ENCODE results near the gene SLC17A2. TPM values are rescaled to one million over a fixed set of nuclear protein-coding genes. Genes with fewer than 3 reads are reported as not detected.

SLC17A2 gene
- total and polyA plus RNA-seq, 2 experiments from 2014 or later: not detected

DNA sequence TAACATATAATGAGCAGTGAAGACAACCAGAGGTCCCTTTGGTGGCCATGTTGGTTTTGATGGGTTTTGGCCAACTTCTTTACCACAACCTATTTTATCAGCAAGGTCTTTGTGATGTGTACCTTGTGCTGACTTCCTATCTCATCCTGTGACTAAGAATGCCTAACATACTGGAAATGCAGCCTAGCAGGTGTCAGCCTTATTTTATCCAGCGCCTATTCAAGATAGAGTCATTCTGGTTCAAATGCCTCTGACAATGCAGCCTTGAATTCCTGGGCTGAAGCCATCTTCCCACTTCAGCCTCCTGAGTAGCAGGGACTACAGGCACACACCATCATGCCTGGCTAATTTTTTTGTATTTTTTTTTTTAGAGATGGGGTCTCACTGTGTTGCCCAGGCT, 24.3 kb upstream of the SLC17A2 start:
- H3K4me3 Mint-ChIP-seq: no peak overlapping the region
- H3K4me1 Mint-ChIP-seq: no peaks in the 10 kb centered on the region; the same call in 2 of the 3 replicates
- Histone ChIP-seq H3K4me3 (no peak overlapping the region), H3K4me1 (ENCODE audit: insufficient read depth) (peaks cover 7% of the 10 kb centered on the region; the same call in 1 of the 2 replicates), H4K20me1 (replicated peaks; ENCODE audit: insufficient read depth) (no peaks in the 10 kb centered on the region), H3K9me2 (ENCODE audit: insufficient read depth) (peaks cover 8% of the 10 kb centered on the region; the same call in 1 of the 2 replicates), H3K4me2 (no peak overlapping the region), H3K27me3 (ENCODE audit: insufficient read depth) (no peaks in the 10 kb centered on the region), H3K27ac (ENCODE audit: low read depth) (no peak overlapping the region), H3K79me2 (replicated peaks; ENCODE audit: insufficient read depth) (no peaks in the 10 kb centered on the region), H3F3A (replicated peaks; ENCODE audit: low read depth) (no peaks in the 10 kb centered on the region), H3K36me3 (ENCODE audit: insufficient read depth) (0 out of 2 replicates have a peak, but pooled peaks cover 6% of the 10 kb centered on the region), H2AFZ (no peak overlapping the region)
- peaks cover 17% of the 10 kb centered on the region for H3K36me3 Mint-ChIP-seq (ENCODE audit: low read depth)
- DNase-seq (ENCODE audit: low spot score): no peak
- TF ChIP-seq STAT1 (IDR thresholded peaks at IDR 0.05; ENCODE audit: unreplicated experiment) (no peak), POLR2AphosphoS5 (IDR thresholded peaks at IDR 0.05; ENCODE audit: low read depth) (no peak), ZNF331 (CRISPR knock-in tag; IDR thresholded peaks at IDR 0.05; ENCODE audit: low read depth) (no peak), EZH2 (IDR thresholded peaks at IDR 0.05; ENCODE audit: low read depth, unreplicated experiment) (no peak)
- TF ChIP-seq, protein P1, sequence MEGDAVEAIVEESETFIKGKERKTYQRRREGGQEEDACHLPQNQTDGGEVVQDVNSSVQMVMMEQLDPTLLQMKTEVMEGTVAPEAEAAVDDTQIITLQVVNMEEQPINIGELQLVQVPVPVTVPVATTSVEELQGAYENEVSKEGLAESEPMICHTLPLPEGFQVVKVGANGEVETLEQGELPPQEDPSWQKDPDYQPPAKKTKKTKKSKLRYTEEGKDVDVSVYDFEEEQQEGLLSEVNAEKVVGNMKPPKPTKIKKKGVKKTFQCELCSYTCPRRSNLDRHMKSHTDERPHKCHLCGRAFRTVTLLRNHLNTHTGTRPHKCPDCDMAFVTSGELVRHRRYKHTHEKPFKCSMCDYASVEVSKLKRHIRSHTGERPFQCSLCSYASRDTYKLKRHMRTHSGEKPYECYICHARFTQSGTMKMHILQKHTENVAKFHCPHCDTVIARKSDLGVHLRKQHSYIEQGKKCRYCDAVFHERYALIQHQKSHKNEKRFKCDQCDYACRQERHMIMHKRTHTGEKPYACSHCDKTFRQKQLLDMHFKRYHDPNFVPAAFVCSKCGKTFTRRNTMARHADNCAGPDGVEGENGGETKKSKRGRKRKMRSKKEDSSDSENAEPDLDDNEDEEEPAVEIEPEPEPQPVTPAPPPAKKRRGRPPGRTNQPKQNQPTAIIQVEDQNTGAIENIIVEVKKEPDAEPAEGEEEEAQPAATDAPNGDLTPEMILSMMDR (conservative IDR thresholded peaks at IDR 0.05; ENCODE audit: low read depth in 2 of 2): no peak
- TF ChIP-seq, protein P2, sequence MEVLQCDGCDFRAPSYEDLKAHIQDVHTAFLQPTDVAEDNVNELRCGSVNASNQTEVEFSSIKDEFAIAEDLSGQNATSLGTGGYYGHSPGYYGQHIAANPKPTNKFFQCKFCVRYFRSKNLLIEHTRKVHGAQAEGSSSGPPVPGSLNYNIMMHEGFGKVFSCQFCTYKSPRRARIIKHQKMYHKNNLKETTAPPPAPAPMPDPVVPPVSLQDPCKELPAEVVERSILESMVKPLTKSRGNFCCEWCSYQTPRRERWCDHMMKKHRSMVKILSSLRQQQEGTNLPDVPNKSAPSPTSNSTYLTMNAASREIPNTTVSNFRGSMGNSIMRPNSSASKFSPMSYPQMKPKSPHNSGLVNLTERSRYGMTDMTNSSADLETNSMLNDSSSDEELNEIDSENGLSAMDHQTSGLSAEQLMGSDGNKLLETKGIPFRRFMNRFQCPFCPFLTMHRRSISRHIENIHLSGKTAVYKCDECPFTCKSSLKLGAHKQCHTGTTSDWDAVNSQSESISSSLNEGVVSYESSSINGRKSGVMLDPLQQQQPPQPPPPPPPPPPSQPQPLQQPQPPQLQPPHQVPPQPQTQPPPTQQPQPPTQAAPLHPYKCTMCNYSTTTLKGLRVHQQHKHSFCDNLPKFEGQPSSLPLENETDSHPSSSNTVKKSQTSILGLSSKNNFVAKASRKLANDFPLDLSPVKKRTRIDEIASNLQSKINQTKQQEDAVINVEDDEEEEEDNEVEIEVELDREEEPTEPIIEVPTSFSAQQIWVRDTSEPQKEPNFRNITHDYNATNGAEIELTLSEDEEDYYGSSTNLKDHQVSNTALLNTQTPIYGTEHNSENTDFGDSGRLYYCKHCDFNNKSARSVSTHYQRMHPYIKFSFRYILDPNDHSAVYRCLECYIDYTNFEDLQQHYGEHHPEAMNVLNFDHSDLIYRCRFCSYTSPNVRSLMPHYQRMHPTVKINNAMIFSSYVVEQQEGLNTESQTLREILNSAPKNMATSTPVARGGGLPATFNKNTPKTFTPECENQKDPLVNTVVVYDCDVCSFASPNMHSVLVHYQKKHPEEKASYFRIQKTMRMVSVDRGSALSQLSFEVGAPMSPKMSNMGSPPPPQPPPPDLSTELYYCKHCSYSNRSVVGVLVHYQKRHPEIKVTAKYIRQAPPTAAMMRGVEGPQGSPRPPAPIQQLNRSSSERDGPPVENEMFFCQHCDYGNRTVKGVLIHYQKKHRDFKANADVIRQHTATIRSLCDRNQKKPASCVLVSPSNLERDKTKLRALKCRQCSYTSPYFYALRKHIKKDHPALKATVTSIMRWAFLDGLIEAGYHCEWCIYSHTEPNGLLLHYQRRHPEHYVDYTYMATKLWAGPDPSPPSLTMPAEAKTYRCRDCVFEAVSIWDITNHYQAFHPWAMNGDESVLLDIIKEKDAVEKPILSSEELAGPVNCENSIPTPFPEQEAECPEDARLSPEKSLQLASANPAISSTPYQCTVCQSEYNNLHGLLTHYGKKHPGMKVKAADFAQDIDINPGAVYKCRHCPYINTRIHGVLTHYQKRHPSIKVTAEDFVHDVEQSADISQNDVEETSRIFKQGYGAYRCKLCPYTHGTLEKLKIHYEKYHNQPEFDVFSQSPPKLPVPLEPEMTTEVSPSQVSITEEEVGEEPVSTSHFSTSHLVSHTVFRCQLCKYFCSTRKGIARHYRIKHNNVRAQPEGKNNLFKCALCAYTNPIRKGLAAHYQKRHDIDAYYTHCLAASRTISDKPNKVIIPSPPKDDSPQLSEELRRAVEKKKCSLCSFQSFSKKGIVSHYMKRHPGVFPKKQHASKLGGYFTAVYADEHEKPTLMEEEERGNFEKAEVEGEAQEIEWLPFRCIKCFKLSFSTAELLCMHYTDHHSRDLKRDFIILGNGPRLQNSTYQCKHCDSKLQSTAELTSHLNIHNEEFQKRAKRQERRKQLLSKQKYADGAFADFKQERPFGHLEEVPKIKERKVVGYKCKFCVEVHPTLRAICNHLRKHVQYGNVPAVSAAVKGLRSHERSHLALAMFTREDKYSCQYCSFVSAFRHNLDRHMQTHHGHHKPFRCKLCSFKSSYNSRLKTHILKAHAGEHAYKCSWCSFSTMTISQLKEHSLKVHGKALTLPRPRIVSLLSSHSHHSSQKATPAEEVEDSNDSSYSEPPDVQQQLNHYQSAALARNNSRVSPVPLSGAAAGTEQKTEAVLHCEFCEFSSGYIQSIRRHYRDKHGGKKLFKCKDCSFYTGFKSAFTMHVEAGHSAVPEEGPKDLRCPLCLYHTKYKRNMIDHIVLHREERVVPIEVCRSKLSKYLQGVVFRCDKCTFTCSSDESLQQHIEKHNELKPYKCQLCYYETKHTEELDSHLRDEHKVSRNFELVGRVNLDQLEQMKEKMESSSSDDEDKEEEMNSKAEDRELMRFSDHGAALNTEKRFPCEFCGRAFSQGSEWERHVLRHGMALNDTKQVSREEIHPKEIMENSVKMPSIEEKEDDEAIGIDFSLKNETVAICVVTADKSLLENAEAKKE (CRISPR knock-in tag; IDR thresholded peaks at IDR 0.05): no peak
- TF ChIP-seq, protein P3, sequence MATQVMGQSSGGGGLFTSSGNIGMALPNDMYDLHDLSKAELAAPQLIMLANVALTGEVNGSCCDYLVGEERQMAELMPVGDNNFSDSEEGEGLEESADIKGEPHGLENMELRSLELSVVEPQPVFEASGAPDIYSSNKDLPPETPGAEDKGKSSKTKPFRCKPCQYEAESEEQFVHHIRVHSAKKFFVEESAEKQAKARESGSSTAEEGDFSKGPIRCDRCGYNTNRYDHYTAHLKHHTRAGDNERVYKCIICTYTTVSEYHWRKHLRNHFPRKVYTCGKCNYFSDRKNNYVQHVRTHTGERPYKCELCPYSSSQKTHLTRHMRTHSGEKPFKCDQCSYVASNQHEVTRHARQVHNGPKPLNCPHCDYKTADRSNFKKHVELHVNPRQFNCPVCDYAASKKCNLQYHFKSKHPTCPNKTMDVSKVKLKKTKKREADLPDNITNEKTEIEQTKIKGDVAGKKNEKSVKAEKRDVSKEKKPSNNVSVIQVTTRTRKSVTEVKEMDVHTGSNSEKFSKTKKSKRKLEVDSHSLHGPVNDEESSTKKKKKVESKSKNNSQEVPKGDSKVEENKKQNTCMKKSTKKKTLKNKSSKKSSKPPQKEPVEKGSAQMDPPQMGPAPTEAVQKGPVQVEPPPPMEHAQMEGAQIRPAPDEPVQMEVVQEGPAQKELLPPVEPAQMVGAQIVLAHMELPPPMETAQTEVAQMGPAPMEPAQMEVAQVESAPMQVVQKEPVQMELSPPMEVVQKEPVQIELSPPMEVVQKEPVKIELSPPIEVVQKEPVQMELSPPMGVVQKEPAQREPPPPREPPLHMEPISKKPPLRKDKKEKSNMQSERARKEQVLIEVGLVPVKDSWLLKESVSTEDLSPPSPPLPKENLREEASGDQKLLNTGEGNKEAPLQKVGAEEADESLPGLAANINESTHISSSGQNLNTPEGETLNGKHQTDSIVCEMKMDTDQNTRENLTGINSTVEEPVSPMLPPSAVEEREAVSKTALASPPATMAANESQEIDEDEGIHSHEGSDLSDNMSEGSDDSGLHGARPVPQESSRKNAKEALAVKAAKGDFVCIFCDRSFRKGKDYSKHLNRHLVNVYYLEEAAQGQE (IDR thresholded peaks at IDR 0.05; ENCODE audit: unreplicated experiment): no peak
- TF ChIP-seq, protein P4, sequence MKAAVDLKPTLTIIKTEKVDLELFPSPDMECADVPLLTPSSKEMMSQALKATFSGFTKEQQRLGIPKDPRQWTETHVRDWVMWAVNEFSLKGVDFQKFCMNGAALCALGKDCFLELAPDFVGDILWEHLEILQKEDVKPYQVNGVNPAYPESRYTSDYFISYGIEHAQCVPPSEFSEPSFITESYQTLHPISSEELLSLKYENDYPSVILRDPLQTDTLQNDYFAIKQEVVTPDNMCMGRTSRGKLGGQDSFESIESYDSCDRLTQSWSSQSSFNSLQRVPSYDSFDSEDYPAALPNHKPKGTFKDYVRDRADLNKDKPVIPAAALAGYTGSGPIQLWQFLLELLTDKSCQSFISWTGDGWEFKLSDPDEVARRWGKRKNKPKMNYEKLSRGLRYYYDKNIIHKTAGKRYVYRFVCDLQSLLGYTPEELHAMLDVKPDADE (IDR thresholded peaks at IDR 0.05): no peak
- H3K9me3 Mint-ChIP-seq: peaks cover 23% of the 10 kb centered on the region
- no peak for ATAC-seq
- peaks cover 2% of the 10 kb centered on the region for H3K27me3 Mint-ChIP-seq (ENCODE audit: insufficient read depth, low read depth, poor library complexity)
- H3K27ac Mint-ChIP-seq: no peak overlapping the region
